Activated T-cell treated with anti-CD3 and anti-CD28 coated beads for 24 hours (primary cell): ENCODE measurements around the gene TSPAN17.

Source experiments
- DNase-seq: peaks from one replicate; pipeline ENCODE4 v3.0.0-alpha.2; 2020; ENCODE audit warnings: low read depth

Gene TSPAN17

GRCh38 chr5:176660530-176660859 is 13.2 kb downstream of the TSPAN17 start:
- DNase-seq, result no peak

GRCh38 chr5:176660860-176661641 is 13.8 kb downstream of the TSPAN17 start:
- DNase-seq, result peak; percentile 71

GRCh38 chr5:176661676-176662075 is 14.4 kb downstream of the TSPAN17 start:
- no peak for DNase-seq

- DNase-seq, result no peak
Measured at GRCh38 chr5:176662371-176663333, 15.4 kb downstream of the TSPAN17 start.

- no peak for DNase-seq
Measured at GRCh38 chr5:176663566-176663965, 16.3 kb downstream of the TSPAN17 start.

- DNase-seq, result no peak
Measured at GRCh38 chr5:176664479-176664878, 17.2 kb downstream of the TSPAN17 start.

GRCh38 chr5:176664886-176665285 is 17.6 kb downstream of the TSPAN17 start:
- DNase-seq, result no peak

- DNase-seq, result no peak
Measured at GRCh38 chr5:176665517-176665916, 18.2 kb downstream of the TSPAN17 start.

GRCh38 chr5:176667637-176668036 is 20.4 kb downstream of the TSPAN17 start:
- no peak for DNase-seq

- no peak for DNase-seq
Measured at GRCh38 chr5:176670449-176670848, 23.2 kb downstream of the TSPAN17 start.

- no peak for DNase-seq
Measured at GRCh38 chr5:176671399-176671798, 24.1 kb downstream of the TSPAN17 start.

GRCh38 chr5:176671890-176672747 is 24.8 kb downstream of the TSPAN17 start:
- no peak for DNase-seq

GRCh38 chr5:176673651-176674583 is 26.6 kb downstream of the TSPAN17 start:
- no peak for DNase-seq

GRCh38 chr5:176674799-176675198 is 27.5 kb downstream of the TSPAN17 start:
- DNase-seq, result no peak

- DNase-seq, result no peak
Measured at GRCh38 chr5:176675676-176676360, 28.5 kb downstream of the TSPAN17 start.

- DNase-seq, result no peak
Measured at GRCh38 chr5:176676361-176676824, 29.1 kb downstream of the TSPAN17 start.

- DNase-seq, result no peak
Measured at GRCh38 chr5:176677209-176677939, 30.1 kb downstream of the TSPAN17 start.

GRCh38 chr5:176678584-176678983 is 31.3 kb downstream of the TSPAN17 start:
- DNase-seq, result no peak

- DNase-seq, result no peak
Measured at GRCh38 chr5:176679365-176680225, 32.3 kb downstream of the TSPAN17 start.
